CD4-positive, alpha-beta T cell treated with Interleukin-1 beta for 1 hour (primary cell): ENCODE measurements around the gene MGST2.

Experiments used
- DNase-seq, 2 donors: peaks; one replicate each; pipeline ENCODE4 v3.0.0-alpha.2; 2020 to 2022

The MGST2 gene

DNA sequence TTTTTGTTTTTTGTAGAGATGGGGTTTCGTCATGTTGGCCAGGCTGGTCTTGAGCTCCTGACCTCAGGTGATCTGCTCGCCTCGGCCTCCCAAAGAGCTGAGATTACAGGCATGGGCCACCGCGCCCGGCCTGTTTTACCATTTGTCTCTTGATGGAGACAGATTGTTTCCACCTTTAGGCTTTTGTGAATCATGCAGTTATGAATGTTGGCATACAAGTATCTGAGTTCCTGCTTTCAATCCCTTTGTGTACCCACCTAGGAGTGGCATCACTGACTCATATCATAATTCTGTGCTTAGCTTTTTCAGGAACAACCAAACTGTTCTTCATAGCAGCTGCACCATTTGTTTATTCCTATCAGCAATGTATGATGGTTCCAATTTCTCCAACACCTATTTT, 20.2 kb upstream of the MGST2 start:
- no peak for DNase-seq

DNA sequence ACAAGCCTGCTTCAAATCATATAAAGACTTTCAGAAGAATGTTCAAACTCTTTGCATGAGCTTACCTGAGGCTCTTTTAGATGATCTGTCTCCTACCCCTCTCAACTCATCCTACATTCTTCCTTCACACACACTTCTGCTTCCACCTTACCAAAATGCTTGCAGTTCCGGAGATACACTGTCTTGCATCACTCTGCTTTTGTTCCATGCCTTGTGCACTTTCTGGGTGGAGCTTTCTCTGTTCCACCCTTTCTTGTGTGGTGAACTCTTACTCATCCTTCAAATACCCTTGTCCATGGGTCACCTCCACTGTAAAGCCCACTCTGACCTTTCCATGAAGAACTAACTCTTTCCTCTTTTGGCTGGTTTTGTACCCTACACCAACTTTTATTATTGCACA, 18.4 kb upstream of the MGST2 start:
- DNase-seq: no peak

DNA sequence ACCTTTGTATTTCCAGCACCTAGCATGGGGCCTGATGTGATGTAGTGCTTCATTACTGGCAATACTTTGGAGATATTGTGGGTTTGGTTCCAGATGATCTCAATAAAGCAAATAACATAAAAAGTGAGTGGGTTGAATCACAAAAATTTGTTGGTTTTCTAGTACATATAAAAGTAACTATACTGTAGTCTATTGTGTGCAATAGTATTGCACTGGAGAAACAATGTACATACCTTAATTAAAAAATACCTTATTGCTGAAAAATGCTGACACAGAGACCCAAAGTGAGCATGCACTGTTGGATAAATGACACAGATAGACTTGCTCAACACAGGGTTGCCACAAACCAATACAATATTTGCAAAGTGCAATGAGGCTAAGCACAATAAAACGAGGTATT, 17.7 kb upstream of the MGST2 start:
- no peak for DNase-seq

DNA sequence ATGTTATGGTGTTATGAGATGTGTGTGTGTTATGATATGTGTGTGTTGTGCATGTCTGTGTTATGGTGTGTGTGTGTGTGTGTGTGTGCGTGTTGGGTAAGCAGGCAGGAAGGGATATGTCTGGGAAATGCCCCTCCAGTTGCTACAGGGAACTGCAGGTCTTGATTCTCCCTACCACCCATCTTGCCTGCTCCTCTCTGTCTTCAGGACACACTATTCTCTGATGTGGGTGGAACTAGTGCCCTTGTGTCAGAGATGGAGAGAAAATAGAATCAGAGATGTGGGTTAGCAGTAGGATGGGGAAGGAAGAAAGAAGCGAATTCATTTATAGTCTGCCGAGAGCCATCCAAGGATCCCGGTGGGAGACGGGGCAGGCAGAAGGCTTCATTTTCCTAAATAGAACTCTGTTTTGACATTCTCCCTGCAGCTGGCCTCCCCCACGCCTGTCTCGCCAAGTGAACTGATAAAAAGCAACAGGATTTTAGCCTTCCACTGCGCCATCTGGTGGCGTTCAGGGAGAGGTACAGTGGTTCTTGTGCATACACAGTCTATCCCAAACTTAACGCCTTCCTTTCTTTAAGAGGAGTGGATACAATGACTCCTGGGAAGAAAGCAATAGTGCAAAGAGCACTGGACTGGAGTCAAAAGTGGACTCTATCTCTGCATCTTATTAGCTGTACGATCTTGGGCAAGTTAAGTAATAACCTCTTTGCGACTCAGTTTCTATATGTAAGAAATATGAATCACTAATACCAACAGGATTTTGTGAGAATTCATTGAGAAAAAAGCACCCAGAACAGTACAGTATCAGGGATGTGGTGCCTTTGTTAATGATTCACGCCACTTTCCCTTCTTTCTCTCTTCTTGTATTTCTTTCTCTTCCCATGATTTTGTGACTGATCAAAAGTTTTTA, 14.1 kb upstream of the MGST2 start:
- DNase-seq: peak; percentile 64 to 70

GRCh38 chr4:139654516-139654915, 11.1 kb upstream of the MGST2 start:
- DNase-seq: no peak

DNA sequence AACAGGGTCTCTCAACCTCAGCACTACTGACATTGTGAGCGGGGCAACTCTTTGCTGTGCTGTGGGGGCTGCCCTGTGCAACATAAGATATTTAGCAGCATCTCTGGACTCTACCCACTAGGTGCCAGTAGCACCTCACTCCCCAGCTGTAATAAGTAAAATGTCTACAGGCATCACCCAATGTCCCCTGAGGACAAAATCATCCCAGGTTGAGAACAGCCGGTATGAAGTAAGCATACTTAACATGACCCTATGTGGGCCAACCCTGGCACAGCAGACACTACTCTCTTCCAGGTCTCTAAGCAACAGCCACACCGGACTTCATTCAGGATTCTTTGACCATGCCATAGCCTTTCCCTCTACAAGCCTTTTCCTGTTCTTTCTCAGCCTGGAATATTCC, 10.5 kb upstream of the MGST2 start:
- no peak for DNase-seq

- peak; percentile 54 to 66 for DNase-seq
Measured at GRCh38 chr4:139656614-139657486, 8.8 kb upstream of the MGST2 start.

DNA sequence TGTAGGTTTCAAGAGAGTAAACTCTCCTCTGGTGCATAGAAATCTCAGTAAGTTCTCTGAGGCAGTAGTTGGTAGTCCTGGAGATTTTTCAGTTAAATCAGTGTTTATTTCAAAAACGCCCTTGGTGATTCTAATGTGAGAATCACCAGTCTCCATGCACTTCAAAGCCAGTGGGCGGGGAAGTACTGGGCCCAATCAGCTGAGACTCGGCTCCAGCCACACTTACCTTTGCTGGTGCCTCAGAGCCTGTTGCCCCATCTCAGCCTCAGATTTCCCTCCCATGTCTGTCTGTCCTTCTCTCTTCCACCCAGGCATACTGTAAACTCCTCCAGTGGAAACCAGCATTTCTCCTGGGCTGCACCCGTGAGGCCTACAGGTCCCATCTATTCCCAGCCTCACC, 7.4 kb upstream of the MGST2 start:
- DNase-seq: no peak

GRCh38 chr4:139658586-139659382, 6.8 kb upstream of the MGST2 start:
- no peak for DNase-seq

DNA sequence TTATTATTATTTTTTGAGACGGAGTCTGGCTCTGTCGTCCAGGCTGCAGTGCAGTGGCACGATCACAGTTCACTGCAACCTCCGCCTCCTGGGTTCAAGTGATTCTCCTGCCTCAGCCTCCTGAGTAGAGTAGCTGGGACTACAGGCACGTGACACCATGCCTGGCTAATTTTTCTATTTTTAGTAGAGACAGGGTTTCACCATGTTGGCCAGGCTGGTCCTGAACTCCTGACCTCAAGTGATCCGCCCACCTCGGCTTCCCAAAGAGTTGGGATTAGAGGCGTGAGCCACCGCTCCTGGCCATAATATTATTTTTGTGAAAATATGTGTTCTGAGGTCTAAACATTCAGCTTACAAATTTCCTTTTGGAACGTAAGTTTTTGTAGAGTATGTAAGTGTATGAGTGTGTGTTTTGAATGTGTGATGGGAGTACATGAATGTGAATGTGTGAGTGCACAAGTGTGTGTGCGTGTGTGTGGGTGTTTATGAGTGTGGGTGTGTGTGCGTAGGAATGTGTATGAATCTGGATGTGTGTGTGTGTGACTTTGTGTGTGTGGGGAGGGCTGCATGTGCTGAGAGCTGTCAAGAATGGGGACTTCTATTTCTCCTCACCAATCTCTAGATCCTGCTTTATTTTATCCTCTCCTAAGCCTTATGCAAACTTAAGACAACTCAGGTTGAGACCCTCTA, 5.7 kb upstream of the MGST2 start:
- no peak for DNase-seq

DNA sequence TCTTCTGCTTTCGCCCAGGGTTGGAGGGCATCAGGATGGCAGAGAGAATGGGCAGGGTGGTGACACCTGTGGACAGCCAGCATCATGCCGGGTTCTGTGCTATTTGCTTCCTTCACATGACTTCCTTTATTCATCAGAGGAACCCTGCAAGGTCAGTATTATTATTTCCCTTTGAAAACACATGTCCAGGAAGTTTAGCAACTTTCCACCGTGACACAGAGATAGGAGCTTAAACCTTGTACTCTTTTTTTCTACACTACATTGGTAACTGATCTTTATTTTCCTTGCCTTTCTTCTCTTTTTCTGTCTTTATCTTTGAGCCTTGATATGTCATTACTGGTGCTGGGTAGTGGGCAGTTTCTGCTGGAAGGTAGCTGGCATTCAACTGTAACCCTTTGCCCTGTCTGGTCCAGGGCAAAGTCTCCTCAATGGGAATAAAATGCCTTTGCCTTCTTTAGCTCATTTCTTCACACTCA, 5.0 kb upstream of the MGST2 start:
- no peak for DNase-seq

- no peak for DNase-seq
Measured at GRCh38 chr4:139663561-139664138, 2.0 kb upstream of the MGST2 start.

DNA sequence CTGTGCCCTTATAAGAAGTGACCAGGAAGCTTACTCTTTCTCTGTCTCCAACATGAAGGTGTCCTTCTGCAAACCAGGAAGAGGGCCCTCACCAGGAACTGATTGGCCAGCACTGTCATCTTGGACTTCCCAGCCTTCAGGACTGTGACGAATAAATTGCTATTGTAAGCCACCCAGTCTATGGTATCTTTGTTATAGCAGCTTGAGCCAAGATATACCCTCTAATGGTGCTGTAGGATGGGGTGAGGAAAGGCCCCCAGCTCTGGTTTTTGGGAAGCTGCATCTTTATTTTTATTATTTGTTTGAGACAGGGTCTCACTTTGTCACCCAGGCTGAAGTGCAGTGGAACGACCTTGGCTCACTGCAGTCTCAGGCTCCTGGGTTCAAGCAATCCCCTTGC, 1.2 kb upstream of the MGST2 start:
- no peak for DNase-seq

- DNase-seq: no peak
Measured at GRCh38 chr4:139665079-139665689, 435 bp upstream of the MGST2 start.

DNA sequence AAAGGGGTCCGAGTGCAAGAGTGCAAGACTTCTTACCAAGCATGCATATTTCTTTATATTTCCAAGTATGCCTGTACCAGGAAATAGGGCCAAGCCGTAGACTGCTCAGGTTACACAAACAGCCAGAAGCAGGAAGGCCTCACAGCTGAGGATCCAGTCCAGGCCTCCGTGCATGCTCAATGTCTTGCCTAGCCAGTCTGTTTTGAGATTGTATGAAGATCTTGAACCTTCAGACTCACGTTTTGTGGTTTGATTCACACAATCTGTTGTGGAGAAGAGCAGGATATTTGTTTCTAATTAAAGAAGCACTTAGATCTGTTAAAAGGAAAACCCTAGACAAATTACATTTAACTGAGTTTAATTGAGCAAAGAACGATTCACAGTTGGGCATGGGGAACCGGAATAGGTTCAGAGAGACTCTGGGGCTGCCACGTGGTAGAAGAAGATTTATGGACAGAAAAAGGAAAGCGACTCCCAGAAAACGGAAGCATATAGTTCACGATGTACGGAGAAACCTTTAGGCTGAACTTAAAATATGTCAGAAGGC, 1.2 kb downstream of the MGST2 start:
- DNase-seq: no peak

- DNase-seq: no peak
Measured at GRCh38 chr4:139668036-139668435, 2.4 kb downstream of the MGST2 start.

DNA sequence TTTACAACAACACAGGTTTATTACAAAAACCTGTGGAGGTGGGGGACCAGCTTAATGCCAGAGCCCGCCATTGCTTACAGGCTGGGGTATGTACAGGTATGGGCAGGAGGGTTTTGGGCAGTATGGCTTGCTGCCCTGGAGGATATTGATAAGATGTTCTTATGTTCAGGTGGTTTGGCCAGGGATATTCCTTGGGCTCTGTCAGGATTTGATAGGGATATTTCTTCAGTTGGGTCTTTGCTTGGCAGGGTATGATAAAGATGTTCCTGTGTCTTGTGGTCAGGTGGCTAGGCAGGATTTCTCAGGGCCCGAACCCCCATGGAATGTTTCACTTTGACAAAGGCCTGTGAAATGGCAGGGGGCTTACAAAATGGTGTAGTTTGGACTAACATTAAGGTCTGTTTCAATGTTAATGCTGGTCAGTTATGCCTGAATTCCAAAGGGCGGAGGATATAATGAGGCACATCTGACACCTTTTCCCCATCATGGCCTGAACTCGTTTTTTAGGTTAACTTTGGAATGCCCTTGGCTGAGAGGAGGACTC, 3.1 kb downstream of the MGST2 start:
- DNase-seq: no peak

GRCh38 chr4:139669335-139669734, 3.7 kb downstream of the MGST2 start:
- DNase-seq: no peak

DNA sequence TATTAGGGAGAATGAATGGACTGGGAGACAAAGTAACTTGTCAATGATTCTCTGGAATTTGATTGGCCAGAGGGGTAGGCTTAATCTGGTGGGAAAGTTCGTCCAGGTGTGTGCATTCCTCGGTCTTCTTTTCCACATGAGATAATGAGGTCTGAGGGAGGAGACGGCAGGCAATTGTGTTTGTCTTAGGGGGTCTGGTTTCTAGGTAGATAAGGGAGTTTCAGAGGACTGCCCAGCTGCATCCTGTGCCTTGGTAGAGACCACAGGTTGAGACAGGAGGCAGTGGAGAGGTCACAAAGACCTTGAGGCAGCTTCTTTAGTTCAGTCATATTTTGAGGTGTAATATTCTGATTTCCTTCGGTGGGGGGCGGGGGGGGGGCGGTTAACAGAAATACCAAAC, 4.3 kb downstream of the MGST2 start:
- no peak for DNase-seq

DNA sequence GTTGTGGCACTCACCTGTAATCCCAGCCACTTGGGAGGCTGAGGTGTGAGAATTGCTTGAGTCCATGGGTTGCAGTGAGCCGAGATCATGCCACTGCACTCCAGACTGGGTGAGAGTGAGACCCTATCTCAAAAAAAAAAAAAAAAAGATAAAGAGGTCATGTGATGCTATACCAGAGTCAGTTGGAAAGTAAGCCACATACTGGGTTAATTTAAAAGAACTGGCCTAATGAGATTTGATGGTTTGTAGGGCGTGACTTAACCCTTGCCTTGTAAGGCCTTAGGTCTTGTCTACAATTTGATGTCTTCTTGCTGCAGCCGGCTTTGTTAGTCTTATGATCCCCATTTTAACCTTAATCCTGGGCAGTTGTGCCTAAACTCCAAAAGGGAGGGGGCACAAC, 5.2 kb downstream of the MGST2 start:
- DNase-seq: no peak

DNA sequence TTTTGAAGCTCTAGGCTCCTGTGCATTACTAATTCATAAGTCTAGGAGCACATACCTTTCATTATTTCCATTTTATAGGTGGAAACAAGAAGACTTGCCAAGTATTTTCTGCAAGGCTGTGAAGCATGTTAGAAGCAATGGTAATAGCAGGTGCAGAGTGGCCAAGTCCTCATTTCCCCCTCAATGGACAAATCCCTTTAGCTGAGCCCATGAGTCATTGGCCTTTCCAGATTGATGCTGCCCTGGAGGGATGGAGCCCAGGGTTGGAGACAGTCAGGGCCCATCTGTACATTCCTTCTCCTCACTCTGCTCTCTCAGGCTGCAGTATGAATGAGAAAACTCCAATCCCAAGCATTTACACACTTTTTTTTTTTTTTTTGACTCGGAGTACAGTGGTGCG, 6.6 kb downstream of the MGST2 start:
- DNase-seq: no peak
